Left lung (tissue), 10 donors: ENCODE data around the gene GLO1. TPM values are rescaled to one million over a fixed set of nuclear protein-coding genes. Genes with fewer than 3 reads are reported as not detected.

Source experiments
- ATAC-seq: fragments of 200-7000 bp; cut with Tn5 transposase; one replicate; pipeline ENCODE4 v1.9.1; 2020; ENCODE audit warnings: moderate library complexity
- DNase-seq, 4 donors: peaks; one replicate each; pipeline ENCODE4 v3.0.0-alpha.2; 2013 to 2020
- H3K27ac ChIP-seq, 2 donors: fragments of 200-600 bp; sonication (generic) in 1 of 2; one replicate each; pipeline versions ENCODE4 v1.5.0 to v1.8.0; 2020 to 2021
- H3K27me3 ChIP-seq, 2 donors: fragments of 200-600 bp; sonication (generic) in 1 of 2; one replicate each; pipeline versions ENCODE4 v1.5.0 to v1.8.0; 2020 to 2021
- H3K36me3 ChIP-seq, 2 donors: fragments of 200-600 bp; sonication (generic) in 1 of 2; one replicate each; pipeline versions ENCODE4 v1.5.0 to v1.8.0; 2020 to 2021
- H3K4me1 ChIP-seq, 2 donors: fragments of 200-600 bp; one replicate each; pipeline ENCODE4 v1.8.0; 2021
- H3K4me3 ChIP-seq, 2 donors: fragments of 200-600 bp; sonication (generic) in 1 of 2; one replicate each; pipeline versions ENCODE4 v1.5.0 to v1.8.0; 2020 to 2021; ENCODE audit warnings: mild to moderate bottlenecking in 1 of 2
- H3K9me3 ChIP-seq, 2 donors: fragments of 200-600 bp; sonication (generic) in 1 of 2; one replicate each; pipeline versions ENCODE4 v1.5.0 to v1.8.0; 2020 to 2021
- intact Hi-C, 2 donors: fragments of 100-400 bp; cut with DNase I; formaldehyde crosslinking; loops; one replicate each; pipeline versions ENCODE4 v1.11.2 to v1.14.2; 2022
- polyA plus RNA-seq, 6 donors: library from polyadenylated mRNA; unstranded; fragments of 120-200 nt; gene quantifications; one replicate each; pipeline ENCODE4 v1.2.1, GENCODE V29; 2013; ENCODE audit not compliant: insufficient read length in 6 of 6
- total RNA-seq, 2 donors: library from RNA; stranded (reverse); fragmentation: NEBNext Ultra II Directional; extraction: Animal tissue kit (Norgen Biotek cat#: 25700); gene quantifications; one replicate each; pipeline ENCODE4 v1.2.1, GENCODE V29; 2021
- TF ChIP-seq, protein P1 (sequence below), 2 donors: fragments of 200-600 bp; sonication (generic) in 1 of 2; IDR thresholded peaks; one replicate each; pipeline versions ENCODE4 v1.5.0 to v1.8.0; 2021; ENCODE audit warnings: antibody characterized with exemption in 2 of 2
- donor health status: DM: no; HTN: yes; CAD: no.
- donor health status: DM: no; HTN: no; CAD: no.

Gene GLO1
- total and polyA plus RNA-seq, 8 donors, result 88.8 to 130 (median 118) TPM

DNA sequence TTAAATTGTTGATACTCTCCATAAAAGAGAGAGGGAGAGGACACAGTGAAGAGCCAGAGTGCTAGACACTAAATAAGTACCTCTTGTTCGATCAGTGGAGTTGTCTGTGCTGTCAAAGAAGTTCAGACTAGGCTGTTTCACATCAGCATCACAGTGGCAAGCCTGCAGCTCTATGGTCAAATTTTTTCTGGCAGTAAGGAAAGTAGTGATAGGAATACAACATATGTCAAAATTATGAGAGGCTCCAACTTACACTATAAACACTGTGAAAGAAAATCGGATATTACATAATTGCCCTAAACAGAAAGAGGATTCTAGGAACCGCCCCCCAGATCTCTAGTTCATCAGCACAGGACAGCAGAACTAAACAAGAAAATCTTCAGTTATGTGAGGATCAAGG is 35.3 kb upstream of the GLO1 start:
- Histone ChIP-seq H3K4me1 (no peaks in the 10 kb centered on the region), H3K4me3 (no peak overlapping the region), H3K27me3 (no peaks in the 10 kb centered on the region), H3K9me3 (peaks cover 0 to 7% of the 10 kb centered on the region in 2 donors), H3K36me3 (no peaks in the 10 kb centered on the region), H3K27ac (no peak overlapping the region)
- TF ChIP-seq, protein P1, sequence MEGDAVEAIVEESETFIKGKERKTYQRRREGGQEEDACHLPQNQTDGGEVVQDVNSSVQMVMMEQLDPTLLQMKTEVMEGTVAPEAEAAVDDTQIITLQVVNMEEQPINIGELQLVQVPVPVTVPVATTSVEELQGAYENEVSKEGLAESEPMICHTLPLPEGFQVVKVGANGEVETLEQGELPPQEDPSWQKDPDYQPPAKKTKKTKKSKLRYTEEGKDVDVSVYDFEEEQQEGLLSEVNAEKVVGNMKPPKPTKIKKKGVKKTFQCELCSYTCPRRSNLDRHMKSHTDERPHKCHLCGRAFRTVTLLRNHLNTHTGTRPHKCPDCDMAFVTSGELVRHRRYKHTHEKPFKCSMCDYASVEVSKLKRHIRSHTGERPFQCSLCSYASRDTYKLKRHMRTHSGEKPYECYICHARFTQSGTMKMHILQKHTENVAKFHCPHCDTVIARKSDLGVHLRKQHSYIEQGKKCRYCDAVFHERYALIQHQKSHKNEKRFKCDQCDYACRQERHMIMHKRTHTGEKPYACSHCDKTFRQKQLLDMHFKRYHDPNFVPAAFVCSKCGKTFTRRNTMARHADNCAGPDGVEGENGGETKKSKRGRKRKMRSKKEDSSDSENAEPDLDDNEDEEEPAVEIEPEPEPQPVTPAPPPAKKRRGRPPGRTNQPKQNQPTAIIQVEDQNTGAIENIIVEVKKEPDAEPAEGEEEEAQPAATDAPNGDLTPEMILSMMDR (IDR thresholded peaks at IDR 0.05), result no peak
- intact Hi-C loops, result no loop called here
- ATAC-seq (no peak), DNase-seq (peak in 2 of 4 donors; percentile 60 to 62)

DNA sequence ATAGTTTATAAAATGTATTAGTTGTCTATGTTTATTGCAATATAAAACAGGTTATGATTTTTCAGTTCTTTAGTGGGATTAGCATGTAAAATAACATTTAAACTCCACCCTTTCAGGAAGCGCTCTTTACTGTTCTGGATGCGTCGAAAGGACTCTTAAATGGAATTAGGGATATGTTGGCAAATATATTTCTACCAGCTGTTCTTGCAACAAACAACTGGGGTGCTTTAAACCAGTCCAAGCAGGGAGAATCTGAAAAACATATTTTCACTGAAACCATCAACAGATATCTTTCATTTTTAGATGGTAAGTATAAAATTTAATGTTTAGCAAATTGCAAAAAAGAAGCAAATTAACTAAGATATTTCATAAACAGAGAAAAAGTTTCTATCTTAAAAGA is 34.0 kb upstream of the GLO1 start:
- ATAC-seq (no peak), DNase-seq (peak in 1 of 4 donors; percentile 50)
- TF ChIP-seq, protein P1 (IDR thresholded peaks at IDR 0.05), result no peak
- H3K27ac ChIP-seq, result no peak overlapping the region
- intact Hi-C loops, result no loop called here
- H3K4me1 ChIP-seq, result no peaks in the 10 kb centered on the region
- peaks cover 0 to 7% of the 10 kb centered on the region in 2 donors for H3K9me3 ChIP-seq
- H3K4me3 ChIP-seq, result no peak overlapping the region
- no peaks in the 10 kb centered on the region for H3K27me3 ChIP-seq
- no peaks in the 10 kb centered on the region for H3K36me3 ChIP-seq

DNA sequence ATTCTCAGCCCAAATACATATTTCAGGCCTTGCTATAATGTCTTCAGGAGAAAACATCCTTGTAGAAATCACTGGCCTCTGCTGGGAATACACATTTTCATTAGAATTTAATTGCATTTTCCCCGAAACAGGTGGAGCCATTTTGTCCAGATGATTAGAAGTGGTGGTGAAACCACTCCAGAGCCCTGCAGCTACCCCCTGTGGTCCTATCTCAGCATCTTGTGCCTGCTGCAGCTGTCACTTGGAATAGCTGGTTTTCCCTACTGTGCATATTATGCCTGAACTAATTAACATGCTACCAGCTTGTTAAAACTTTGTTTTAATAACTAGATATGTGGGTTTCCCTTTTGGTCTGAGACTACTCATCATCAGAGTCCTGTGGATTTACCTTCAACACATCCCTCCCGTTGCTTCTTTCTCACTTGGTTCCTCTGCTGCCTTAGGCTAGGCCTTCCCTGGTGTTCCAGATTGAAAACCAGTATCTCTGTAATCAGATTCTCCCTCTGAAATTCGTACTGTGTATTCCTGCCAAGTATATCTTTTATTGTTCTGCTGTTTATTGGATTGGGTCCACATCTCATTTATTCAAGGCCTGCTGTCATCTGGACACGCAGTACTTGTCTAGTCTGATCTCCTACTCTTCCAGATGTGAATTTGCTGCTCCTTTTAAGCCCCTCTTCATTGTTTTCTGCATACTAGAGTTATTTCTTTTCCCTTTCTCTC is 27.4 kb upstream of the GLO1 start:
- H3K27ac ChIP-seq, result no peak overlapping the region
- ATAC-seq, result no peak
- no peaks in the 10 kb centered on the region for H3K27me3 ChIP-seq
- TF ChIP-seq, protein P1 (IDR thresholded peaks at IDR 0.05), result no peak
- intact Hi-C loops, result no loop called here
- H3K36me3 ChIP-seq, result no peaks in the 10 kb centered on the region
- H3K4me3 ChIP-seq, result no peak overlapping the region
- H3K9me3 ChIP-seq, result peaks cover 0 to under 1% of the 10 kb centered on the region in 2 donors
- H3K4me1 ChIP-seq, result no peaks in the 10 kb centered on the region
- peak in 1 of 4 donors; percentile 23 for DNase-seq

DNA sequence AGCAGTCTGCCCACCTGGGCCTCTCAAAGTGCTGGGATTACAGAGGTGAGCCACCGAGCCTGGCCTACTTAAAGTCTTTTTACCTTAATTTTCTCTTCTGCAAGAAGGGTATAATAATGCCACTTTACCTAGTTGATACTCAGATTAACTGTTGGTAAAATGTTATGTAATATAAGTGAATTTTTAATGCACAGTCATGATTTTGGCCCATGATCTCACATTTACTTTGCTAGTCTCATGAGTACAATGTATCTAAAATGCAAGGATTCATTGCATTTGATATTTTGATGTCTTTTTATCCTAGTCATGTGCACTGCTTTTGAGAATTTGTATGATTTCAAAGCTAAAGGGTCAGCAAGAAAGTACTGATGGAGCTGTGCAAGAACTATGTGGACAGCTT is 25.3 kb upstream of the GLO1 start:
- ATAC-seq, result no peak
- no peak overlapping the region for H3K4me3 ChIP-seq
- no peaks in the 10 kb centered on the region for H3K9me3 ChIP-seq
- TF ChIP-seq, protein P1 (IDR thresholded peaks at IDR 0.05), result no peak
- H3K27ac ChIP-seq, result no peak overlapping the region
- no peaks in the 10 kb centered on the region for H3K4me1 ChIP-seq
- no peaks in the 10 kb centered on the region for H3K27me3 ChIP-seq
- H3K36me3 ChIP-seq, result no peaks in the 10 kb centered on the region
- DNase-seq, result no peak
- intact Hi-C loops, result no loop called here

- Histone ChIP-seq H3K4me1 (no peaks in the 10 kb centered on the region), H3K27me3 (no peaks in the 10 kb centered on the region), H3K27ac (no peak overlapping the region), H3K9me3 (no peaks in the 10 kb centered on the region), H3K36me3 (no peaks in the 10 kb centered on the region), H3K4me3 (no peak overlapping the region)
- DNase-seq (no peak), ATAC-seq (no peak)
- intact Hi-C loops, result no loop called here
- TF ChIP-seq, protein P1 (IDR thresholded peaks at IDR 0.05), result no peak
These were observed 22.7 kb upstream of the GLO1 start for GRCh38 chr6:38725414-38726183.
